ENCODE results near the gene HMGB3.

Gene HMGB3

DNA sequence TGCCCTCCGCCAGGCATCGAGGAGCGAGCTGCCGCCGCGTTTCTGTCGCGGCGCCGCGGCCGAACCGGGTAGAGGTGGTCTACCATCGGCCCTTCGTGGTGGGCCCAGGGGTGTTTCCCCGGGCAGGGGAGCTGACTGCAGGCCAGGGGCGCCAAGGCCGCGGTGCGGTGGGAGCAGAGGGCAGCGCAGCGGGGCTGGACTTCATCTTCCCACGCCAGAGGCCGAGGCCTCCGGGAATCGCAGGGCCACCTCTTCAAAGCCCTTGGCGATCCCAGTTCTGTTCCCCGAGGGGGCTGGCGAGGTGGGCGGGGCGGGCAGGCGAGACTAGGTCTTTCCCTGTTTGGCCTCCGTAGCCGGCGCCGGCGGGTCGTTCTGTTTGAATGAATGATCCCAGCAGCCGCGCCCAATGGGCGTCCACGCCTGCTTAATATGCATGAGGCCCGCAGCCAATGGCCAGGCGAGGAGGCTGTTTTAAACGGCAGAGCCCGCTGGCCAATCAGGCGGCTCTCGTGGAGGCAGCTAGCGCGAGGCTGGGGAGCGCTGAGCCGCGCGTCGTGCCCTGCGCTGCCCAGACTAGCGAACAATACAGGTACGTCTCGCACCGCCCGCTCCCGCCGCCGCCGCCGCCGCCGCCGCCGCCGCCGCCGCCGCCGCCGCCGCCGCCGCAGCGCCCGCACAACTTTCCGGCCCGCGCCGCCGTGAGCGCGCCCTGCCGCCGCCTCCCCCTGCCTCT lies at the start of gene HMGB3:
TSS of gene HMGB3 (plus strand) at position 548 of the 733 bp plus-strand sequence. CDS start 2,265 bp downstream, outside the sequence.
- TF ChIP-seq Cebpa-rat (IDR thresholded peaks at IDR 0.05) = no peak
- peaks cover 0 to 13% (median 0%) of the 10 kb centered on the region in 11 experiments; a peak in 3 of 22 replicates for H4K20me1 ChIP-seq
- peaks cover 0 to 15% (median 9%) of the 10 kb centered on the region in 10 experiments; a peak in 14 of 20 replicates for H3K4me1 ChIP-seq
- H3K9me3 ChIP-seq (replicated peaks in 1 of 11) = peaks cover 0 to 12% (median 4%) of the 10 kb centered on the region in 11 experiments; a peak in 6 of 22 replicates
- H3K4me2 ChIP-seq = peak within 1 kb of the TSS; percentile 82 to 91 (median 86)
- peaks cover 0 to 9% (median 0%) of the 10 kb centered on the region in 11 experiments; a peak in 1 of 22 replicates for H3K27me3 ChIP-seq
- H3K4me3 ChIP-seq = peak within 1 kb of the TSS; percentile 64 to 82 (median 74)
- peaks cover 0 to 25% (median 15%) of the 10 kb centered on the region in 11 experiments; a peak in 13 of 22 replicates for H3K36me3 ChIP-seq
- H3K9ac ChIP-seq = peak within 1 kb of the TSS; percentile 84 to 93 (median 90)
- peak within 1 kb of the TSS; percentile 29 to 91 (median 86); a peak in 21 of 22 replicates for H3K27ac ChIP-seq

GRCh38 chrX:150933945-150934350 lies 49.2 kb upstream of the HMGB3 start:
- no peak overlapping the region for H3K9ac ChIP-seq
- H3K27ac ChIP-seq = no peak overlapping the region
- H3K36me3 ChIP-seq = no peaks in the 10 kb centered on the region
- H4K20me1 ChIP-seq = no peaks in the 10 kb centered on the region
- H3K4me3 ChIP-seq = no peak overlapping the region
- H3K9me3 ChIP-seq (replicated peaks in 1 of 11) = peaks cover 0 to 15% (median 10%) of the 10 kb centered on the region in 11 experiments; a peak in 12 of 22 replicates
- peaks cover 0 to 6% (median 0%) of the 10 kb centered on the region in 10 experiments; a peak in 4 of 20 replicates for H3K4me1 ChIP-seq
- H3K4me2 ChIP-seq = no peak overlapping the region
- H3K27me3 ChIP-seq = peaks cover 0 to 3% (median 0%) of the 10 kb centered on the region in 11 experiments; a peak in 2 of 22 replicates
- TF ChIP-seq Cebpa-rat (IDR thresholded peaks at IDR 0.05) = no peak

- Histone ChIP-seq H3K9me3 (replicated peaks in 1 of 11) (peaks cover 0 to 15% (median 10%) of the 10 kb centered on the region in 11 experiments; a peak in 12 of 22 replicates), H3K36me3 (no peaks in the 10 kb centered on the region), H3K27me3 (peaks cover 0 to 3% (median 0%) of the 10 kb centered on the region in 11 experiments; a peak in 2 of 22 replicates), H3K9ac (no peak overlapping the region), H3K27ac (no peak overlapping the region), H4K20me1 (no peaks in the 10 kb centered on the region), H3K4me1 (peaks cover 0 to 6% (median 0%) of the 10 kb centered on the region in 10 experiments; a peak in 4 of 20 replicates), H3K4me2 (no peak overlapping the region), H3K4me3 (no peak overlapping the region)
- no peak for TF ChIP-seq Cebpa-rat (IDR thresholded peaks at IDR 0.05)
These were observed 48.7 kb upstream of the HMGB3 start for GRCh38 chrX:150934453-150934852.

DNA sequence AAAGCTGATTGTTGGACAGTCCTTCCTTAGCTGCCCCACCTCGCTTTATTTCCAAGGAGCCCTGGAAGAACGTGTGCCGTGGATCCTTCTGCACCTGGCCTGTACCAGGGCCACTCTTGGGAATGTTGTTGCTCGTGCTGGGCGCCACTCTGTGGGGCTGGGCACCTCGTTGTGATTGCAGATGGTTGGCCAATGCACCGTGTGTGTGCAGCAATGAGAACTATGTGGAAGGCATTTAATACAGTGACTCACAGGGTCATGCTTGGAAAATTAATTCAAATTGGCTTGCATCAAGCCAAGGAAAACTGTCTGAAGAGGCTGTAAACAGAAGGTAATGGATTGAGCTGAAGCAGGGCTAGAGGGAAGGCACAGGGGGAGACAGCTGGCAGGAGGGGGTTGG lies 47.7 kb upstream of the HMGB3 start:
- H3K27ac ChIP-seq = no peak overlapping the region

GRCh38 chrX:150936556-150936955 lies 46.6 kb upstream of the HMGB3 start:
- Histone ChIP-seq H3K9me3 (replicated peaks in 1 of 11) (peaks cover 0 to 15% (median 10%) of the 10 kb centered on the region in 11 experiments; a peak in 12 of 22 replicates), H3K4me1 (peaks cover 0 to 6% (median 0%) of the 10 kb centered on the region in 10 experiments; a peak in 4 of 20 replicates), H3K27me3 (peaks cover 0 to 3% (median 0%) of the 10 kb centered on the region in 11 experiments; a peak in 2 of 22 replicates), H3K9ac (no peak overlapping the region), H3K4me2 (no peak overlapping the region), H3K36me3 (no peaks in the 10 kb centered on the region), H3K4me3 (no peak overlapping the region), H4K20me1 (no peaks in the 10 kb centered on the region), H3K27ac (no peak overlapping the region)
- no peak for TF ChIP-seq Cebpa-rat (IDR thresholded peaks at IDR 0.05)

More for the DNA sequence above, 47.7 kb upstream of the HMGB3 start:
- H3K4me2 ChIP-seq = no peak overlapping the region
- no peaks in the 10 kb centered on the region for H4K20me1 ChIP-seq
- peaks cover 0 to 15% (median 10%) of the 10 kb centered on the region in 11 experiments; a peak in 12 of 22 replicates for H3K9me3 ChIP-seq (replicated peaks in 1 of 11)
- H3K4me3 ChIP-seq = no peak overlapping the region
- no peak for TF ChIP-seq Cebpa-rat (IDR thresholded peaks at IDR 0.05)
- no peaks in the 10 kb centered on the region for H3K36me3 ChIP-seq
- H3K9ac ChIP-seq = no peak overlapping the region
- peaks cover 0 to 6% (median 0%) of the 10 kb centered on the region in 10 experiments; a peak in 4 of 20 replicates for H3K4me1 ChIP-seq
- H3K27me3 ChIP-seq = peaks cover 0 to 3% (median 0%) of the 10 kb centered on the region in 11 experiments; a peak in 2 of 22 replicates

GRCh38 chrX:150940844-150941495 lies 42.2 kb upstream of the HMGB3 start:
- peaks cover 0 to 15% (median 10%) of the 10 kb centered on the region in 11 experiments; a peak in 12 of 22 replicates for H3K9me3 ChIP-seq (replicated peaks in 1 of 11)

GRCh38 chrX:150941580-150941979 lies 41.6 kb upstream of the HMGB3 start:
- no peaks in the 10 kb centered on the region for H3K36me3 ChIP-seq
- H4K20me1 ChIP-seq = no peaks in the 10 kb centered on the region
- no peaks in the 10 kb centered on the region for H3K27me3 ChIP-seq
- no peaks in the 10 kb centered on the region for H3K4me1 ChIP-seq
- no peak overlapping the region for H3K4me2 ChIP-seq
- no peak overlapping the region for H3K4me3 ChIP-seq
- TF ChIP-seq Cebpa-rat (IDR thresholded peaks at IDR 0.05) = no peak
- H3K27ac ChIP-seq = no peak overlapping the region
- H3K9ac ChIP-seq = no peak overlapping the region
- peaks cover 0 to 15% (median 10%) of the 10 kb centered on the region in 11 experiments; a peak in 12 of 22 replicates for H3K9me3 ChIP-seq (replicated peaks in 1 of 11)

More at GRCh38 chrX:150940844-150941495, 42.2 kb upstream of the HMGB3 start:
- Histone ChIP-seq H3K9ac (no peak overlapping the region), H3K27ac (no peak overlapping the region), H3K4me2 (no peak overlapping the region), H3K36me3 (no peaks in the 10 kb centered on the region), H3K4me1 (no peaks in the 10 kb centered on the region), H4K20me1 (no peaks in the 10 kb centered on the region), H3K27me3 (no peaks in the 10 kb centered on the region), H3K4me3 (no peak overlapping the region)
- TF ChIP-seq Cebpa-rat (IDR thresholded peaks at IDR 0.05) = no peak

DNA sequence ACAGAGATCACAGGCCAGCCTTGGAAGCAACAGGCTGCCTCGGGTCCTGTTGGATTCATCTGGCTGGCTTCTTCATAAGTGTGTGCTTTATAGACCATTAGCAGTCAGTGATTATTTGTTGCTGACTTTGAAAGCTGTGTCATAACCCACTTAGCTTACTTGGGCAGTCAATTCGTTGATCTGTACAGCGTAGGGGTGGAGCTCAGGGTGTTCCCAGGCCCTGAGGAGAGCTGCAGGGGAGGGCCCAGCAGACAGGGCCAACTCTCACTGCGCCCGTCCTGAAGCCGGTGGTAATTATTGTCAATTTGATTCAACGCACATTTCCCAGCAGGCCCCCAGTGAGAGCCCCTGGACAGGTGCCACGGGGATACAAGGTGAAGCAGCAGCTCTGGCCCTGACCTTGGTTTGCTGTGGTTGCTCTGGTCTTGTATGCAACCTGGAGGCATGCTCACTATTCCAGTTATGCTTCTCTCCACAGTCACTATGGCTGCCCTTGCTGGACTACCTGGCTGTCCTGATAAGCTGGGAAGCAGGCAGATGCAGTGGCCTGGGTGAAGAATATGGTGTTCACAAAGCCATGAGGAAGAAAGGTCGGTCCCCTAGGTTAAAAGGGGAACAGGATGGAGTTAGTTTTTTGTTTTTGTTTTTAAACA lies 40.1 kb upstream of the HMGB3 start:
- no peak overlapping the region for H3K9ac ChIP-seq
- H3K27me3 ChIP-seq = peaks cover 0 to 5% (median 0%) of the 10 kb centered on the region in 11 experiments; a peak in 3 of 22 replicates
- H3K4me2 ChIP-seq = no peak overlapping the region
- no peaks in the 10 kb centered on the region for H3K4me1 ChIP-seq
- no peak for TF ChIP-seq Cebpa-rat (IDR thresholded peaks at IDR 0.05)
- no peaks in the 10 kb centered on the region for H4K20me1 ChIP-seq
- H3K27ac ChIP-seq = no peak overlapping the region
- no peak overlapping the region for H3K4me3 ChIP-seq
- no peaks in the 10 kb centered on the region for H3K9me3 ChIP-seq (replicated peaks in 1 of 11)
- H3K36me3 ChIP-seq = no peaks in the 10 kb centered on the region
